BE2C (cell line): ENCODE data around the gene ITCH.

Experiments used
- DNase-seq: peaks from one replicate; pipeline ENCODE4 v3.0.0-alpha.2; 2020
- H3K27me3 ChIP-seq: fragments of 250-450 bp; sonication (Bioruptor Pico); 2 replicates; pipeline ENCODE4 v1.5.1; 2020; ENCODE audit warnings: mild to moderate bottlenecking
- H3K36me3 ChIP-seq: fragments of 250-450 bp; sonication (Bioruptor Pico); 2 replicates; pipeline ENCODE4 v1.5.1; 2020; ENCODE audit warnings: mild to moderate bottlenecking
- H3K4me1 ChIP-seq: fragments of 250-450 bp; sonication (Bioruptor Pico); 2 replicates; pipeline ENCODE4 v1.5.1; 2020
- H3K4me3 ChIP-seq: 2 replicates; pipeline ENCODE4 v1.5.1; 2011; ENCODE audit warnings: low read depth, low read length
- H3K9me3 ChIP-seq: fragments of 250-450 bp; sonication (Bioruptor Pico); 2 replicates; pipeline ENCODE4 v1.5.1; 2020
- CTCF ChIP-seq: IDR thresholded peaks from 2 replicates; pipeline ENCODE4 v1.5.1; 2012; ENCODE audit warnings: mild to moderate bottlenecking, low read depth, low read length

The ITCH gene

GRCh38 chr20:34549929-34550305 lies 186.8 kb downstream of the ITCH start:
- DNase-seq, result no peak
- Histone ChIP-seq H3K4me1 (no peaks in the 10 kb centered on the region), H3K36me3 (no peaks in the 10 kb centered on the region), H3K27me3 (no peaks in the 10 kb centered on the region), H3K4me3 (no peak overlapping the region), H3K9me3 (no peaks in the 10 kb centered on the region)
- no peak for TF ChIP-seq CTCF

- no peaks in the 10 kb centered on the region for H3K4me1 ChIP-seq
- H3K36me3 ChIP-seq, result no peaks in the 10 kb centered on the region
- H3K4me3 ChIP-seq, result no peak overlapping the region
- no peaks in the 10 kb centered on the region for H3K9me3 ChIP-seq
- TF ChIP-seq CTCF, result no peak
- H3K27me3 ChIP-seq, result no peaks in the 10 kb centered on the region
- no peak for DNase-seq
These were observed 189.5 kb downstream of the ITCH start for GRCh38 chr20:34552569-34552968.

DNA sequence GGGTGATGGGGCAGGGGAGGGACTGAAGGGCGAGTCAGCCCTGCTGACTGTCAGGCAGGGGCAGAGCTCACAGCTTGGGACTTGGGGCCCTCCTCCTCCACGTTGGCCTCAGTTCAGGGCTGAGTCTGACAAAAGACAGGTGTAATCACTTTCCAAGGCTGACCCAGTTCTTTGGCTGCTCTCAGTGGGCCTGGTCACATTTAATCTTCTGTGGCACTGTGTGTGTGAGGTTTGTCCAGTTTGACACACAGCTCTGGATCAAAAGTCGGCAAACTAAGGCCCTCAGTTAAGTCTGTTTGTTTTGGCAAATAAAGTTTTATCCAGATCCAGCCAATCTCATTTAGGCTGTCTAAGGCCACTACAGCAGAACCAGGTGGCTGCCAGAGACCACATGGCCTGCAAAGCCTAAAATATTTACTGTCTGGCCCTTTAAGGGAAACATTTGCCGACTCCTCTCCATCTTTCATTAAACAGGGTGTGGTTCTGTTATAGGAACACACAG lies 190.3 kb downstream of the ITCH start:
- DNase-seq, result no peak
- TF ChIP-seq CTCF, result no peak

DNA sequence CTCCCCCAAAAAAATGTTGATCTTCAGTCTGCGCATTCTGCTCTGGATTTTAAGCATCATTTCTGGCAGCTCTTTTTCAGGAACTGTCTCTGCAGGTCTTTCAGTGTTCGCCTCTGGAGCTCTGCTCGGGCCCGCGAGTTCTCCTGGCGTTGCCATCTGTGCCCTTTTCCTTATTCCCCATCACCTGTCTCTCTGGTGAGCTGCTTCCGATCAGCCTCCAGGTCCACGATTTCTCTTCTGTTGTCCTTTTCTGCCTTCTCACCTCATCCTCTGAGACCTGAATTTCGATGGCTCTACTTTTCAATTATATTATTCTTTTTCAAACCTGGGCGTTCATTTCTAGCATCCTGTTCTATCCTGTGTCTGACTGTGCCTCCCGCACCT lies 194.9 kb downstream of the ITCH start:
- no peaks in the 10 kb centered on the region for H3K4me1 ChIP-seq
- H3K36me3 ChIP-seq, result no peaks in the 10 kb centered on the region
- H3K27me3 ChIP-seq, result no peaks in the 10 kb centered on the region
- peak overlapping the region; percentile 87 for H3K4me3 ChIP-seq
- DNase-seq, result no peak
- no peak for TF ChIP-seq CTCF
- no peaks in the 10 kb centered on the region for H3K9me3 ChIP-seq

More for the DNA sequence above, 190.3 kb downstream of the ITCH start:
- Histone ChIP-seq H3K9me3 (no peaks in the 10 kb centered on the region), H3K4me3 (no peak overlapping the region), H3K4me1 (no peaks in the 10 kb centered on the region), H3K27me3 (no peaks in the 10 kb centered on the region), H3K36me3 (no peaks in the 10 kb centered on the region)

- DNase-seq, result peak; percentile 93
- TF ChIP-seq CTCF, result no peak
- H3K27me3 ChIP-seq, result no peaks in the 10 kb centered on the region
- H3K9me3 ChIP-seq, result no peaks in the 10 kb centered on the region
- peak within 1 kb of the TSS; percentile 87 for H3K4me3 ChIP-seq
- no peaks in the 10 kb centered on the region for H3K36me3 ChIP-seq
- H3K4me1 ChIP-seq, result no peaks in the 10 kb centered on the region
These were observed 195.5 kb downstream of the ITCH start, which contains the start of gene MAP1LC3A for GRCh38 chr20:34558320-34559218. Gene MAP1LC3A (plus strand): TSS chr20:34558718. CDS start chr20:34558869, 151 bp downstream.
